T-cell (primary cell): Measurements from ENCODE around the gene MICU1. TPM values are rescaled to one million over a fixed set of nuclear protein-coding genes. Genes with fewer than 3 reads are reported as not detected.
A peak's percentile ranks its signal among the peaks of the same experiment; 100 is the strongest.

Experiments used
- ATAC-seq, 4 experiments: fragments of 200-7000 bp in 3 of 4; fragments of 150-1000 bp in 1 of 4; cut with Tn5 transposase; replicated peaks in 1 of 4; 1 replicate in 3 of 4; 2 replicates in 1 of 4; pipeline ENCODE4 v1.10.0; 2021; ENCODE audit warnings: moderate library complexity in 3 of 4, mild to moderate bottlenecking in 2 of 4, moderate number of reproducible peaks in 1 of 4
- CTCF ChIA-PET, 2 donors: fragments of 300-600 bp; sonication (Branson Sonifier 250); formaldehyde crosslinking; loops; one replicate each; lab custom pipeline; 2022; ENCODE audit warnings: antibody characterized with exemption in 2 of 2; lab: Charles Lee
- POLR2A ChIA-PET, 2 donors: fragments of 300-600 bp; sonication (Branson Sonifier 250); formaldehyde crosslinking; loops; one replicate each; lab custom pipeline; 2022; ENCODE audit warnings: antibody characterized with exemption in 2 of 2; lab: Charles Lee
- DNase-seq, 35 experiments: peaks; one replicate each; pipeline versions ENCODE4 v3.0.0 to v3.0.0-alpha.2; 2013 to 2023
- H3K27ac ChIP-seq: one replicate; pipeline ENCODE4 v1.5.1; 2013; ENCODE audit warnings: low read length
- H3K27me3 ChIP-seq, 2 experiments: replicated peaks in 1 of 2; 1 replicate in 1 of 2; 2 replicates in 1 of 2; pipeline versions ENCODE4 v1.6.1 to v1.7.0; 2013; ENCODE audit warnings: low read length in 1 of 2, mixed read lengths in 1 of 2; ENCODE audit not compliant: control insufficient read depth in 2 of 2, insufficient read depth in 2 of 2; ENCODE audit errors: extremely low read depth in 1 of 2
- H3K36me3 ChIP-seq, 2 donors: 1 replicate in 1 of 2; 2 replicates in 1 of 2; pipeline versions ENCODE4 v1.6.1 to v1.7.0; 2013; ENCODE audit warnings: low read length in 1 of 2; ENCODE audit not compliant: control insufficient read depth in 2 of 2, insufficient read depth in 1 of 2; ENCODE audit errors: extremely low read depth in 1 of 2
- H3K4me1 ChIP-seq, 2 experiments: 1 replicate in 1 of 2; 2 replicates in 1 of 2; pipeline versions ENCODE4 v1.6.1 to v1.7.0; 2013; ENCODE audit warnings: low read length in 2 of 2, mixed read lengths in 1 of 2; ENCODE audit not compliant: insufficient read depth in 2 of 2, control insufficient read depth in 1 of 2; ENCODE audit errors: extremely low read depth in 1 of 2
- H3K4me3 ChIP-seq, 2 donors: 1 replicate in 1 of 2; 2 replicates in 1 of 2; pipeline versions ENCODE4 v1.5.1 to v1.7.0; 2013; ENCODE audit warnings: mild to moderate bottlenecking in 2 of 2, low read length in 1 of 2, moderate library complexity in 1 of 2; ENCODE audit not compliant: control insufficient read depth in 1 of 2; ENCODE audit errors: extremely low read depth in 1 of 2
- H3K9me3 ChIP-seq: 2 replicates; pipeline ENCODE4 v1.7.0; 2013
- H3K27ac Mint-ChIP-seq, 2 donors: one replicate each; pipeline ENCODE4 v1.8.0; 2020 to 2021; ENCODE audit warnings: mild to moderate bottlenecking in 2 of 2, mixed read lengths in 2 of 2
- H3K27me3 Mint-ChIP-seq, 2 donors: one replicate each; pipeline ENCODE4 v1.8.0; 2021 to 2022; ENCODE audit warnings: mixed read lengths in 2 of 2
- H3K36me3 Mint-ChIP-seq: one replicate; pipeline ENCODE4 v1.8.0; 2021; ENCODE audit warnings: mixed read lengths
- H3K4me1 Mint-ChIP-seq, 3 donors: one replicate each; pipeline ENCODE4 v1.8.0; 2020 to 2022; ENCODE audit warnings: mixed read lengths in 3 of 3, mild to moderate bottlenecking in 1 of 3
- H3K4me3 Mint-ChIP-seq, 3 donors: one replicate each; pipeline ENCODE4 v1.8.0; 2020 to 2022; ENCODE audit warnings: mild to moderate bottlenecking in 3 of 3, mixed read lengths in 3 of 3, moderate library complexity in 3 of 3
- H3K9me3 Mint-ChIP-seq, 3 donors: one replicate each; pipeline ENCODE4 v1.8.0; 2020 to 2022; ENCODE audit warnings: mixed read lengths in 3 of 3
- WGBS: methylation state at CpG from one replicate; pipeline ENCODE4 v1.1.5; 2013; ENCODE audit warnings: missing lambda C conversion rate; ENCODE audit not compliant: insufficient coverage; 5-methylcytosine and 5-hydroxymethylcytosine counted together
- total RNA-seq, 35 experiments: library from RNA in 6 of 35; stranded (reverse) in 6 of 35; fragments of 120-200 nt in 1 of 35; gene quantifications; one replicate each; pipeline versions ENCODE4 v1.2.1 to v1.2.4 and lab custom pipeline; 2013 to 2026

MICU1 gene
- total RNA-seq, 5 donors from 2014 or later (not counting 1 experiment from before 2014, with no cell fraction given): 16.9 to 23.3 (median 19.9) TPM

GRCh38 chr10:72331575-72332422 lies 294.1 kb downstream of the MICU1 start:
- H3K9me3 Mint-ChIP-seq: no peaks in the 10 kb centered on the region
- DNase-seq: peak; percentile 65 to 97 (median 94)
- ChIA-PET POLR2A (interaction anchor here (0.5 to 1.5 kb wide), 15 partner anchors 10 to 288 kb away, joined by 3 to 23 read pairs (median 4); partner anchors contain the start of genes ANAPC16 (in 1 of the 2) and DDIT4 (in 1 of the 2)), CTCF (interaction anchor here (0.6 to 1.9 kb wide), 13 partner anchors 11 to 112 kb away, joined by 3 to 25 read pairs (median 4); partner anchors contain the start of gene DDIT4 (in 1 of the 2))
- no peaks in the 10 kb centered on the region for H3K27me3 Mint-ChIP-seq
- Histone ChIP-seq H3K4me1 (peaks cover 81 to 100% of the 10 kb centered on the region in 2 experiments), H3K9me3 (no peaks in the 10 kb centered on the region), H3K36me3 (peaks cover 5 to 7% of the 10 kb centered on the region in 2 donors), H3K27ac (peak overlapping the region; percentile 90), H3K27me3 (peaks cover 0 to 2% of the 10 kb centered on the region in 2 experiments), H3K4me3 (peak overlapping the region; percentile 28 to 42)
- H3K27ac Mint-ChIP-seq: peak overlapping the region; percentile 92 to 95
- no peaks in the 10 kb centered on the region for H3K36me3 Mint-ChIP-seq
- WGBS: 9% methylated on average over 16 of the region's 27 CpGs
- ATAC-seq: peak; percentile 68 to 77 (median 74)
- peak overlapping the region; percentile 64 to 85 (median 72) for H3K4me3 Mint-ChIP-seq
- H3K4me1 Mint-ChIP-seq: peaks cover 89 to 95% (median 93%) of the 10 kb centered on the region in 3 donors

- POLR2A ChIA-PET: interaction anchor here (0.6 to 1.2 kb wide), 4 partner anchors 16 to 78 kb away, joined by 3 to 9 read pairs (median 5); no protein-coding TSS in a partner anchor
- H3K36me3 Mint-ChIP-seq: no peaks in the 10 kb centered on the region
- peaks cover 0 to 2% of the 10 kb centered on the region in 2 experiments for H3K27me3 ChIP-seq
- H3K9me3 ChIP-seq: no peaks in the 10 kb centered on the region
- H3K4me1 Mint-ChIP-seq: peaks cover 79 to 84% (median 81%) of the 10 kb centered on the region in 3 donors
- H3K9me3 Mint-ChIP-seq: no peaks in the 10 kb centered on the region
- DNase-seq (no peak), ATAC-seq (no peak)
- peak overlapping the region in 1 of 3 donors; percentile 85 for H3K4me3 Mint-ChIP-seq
- peaks cover 67 to 89% of the 10 kb centered on the region in 2 experiments for H3K4me1 ChIP-seq
- H3K27me3 Mint-ChIP-seq: no peaks in the 10 kb centered on the region
- H3K27ac ChIP-seq: no peak overlapping the region
- no peaks in the 10 kb centered on the region for H3K36me3 ChIP-seq
- CTCF ChIA-PET: interaction anchor here (0.6 to 1.0 kb wide), 3 partner anchors 9 to 71 kb away, joined by 3 to 5 read pairs (median 3); no protein-coding TSS in a partner anchor
- H3K4me3 ChIP-seq: no peak overlapping the region
- WGBS: 100% methylated on average over 1 of the region's 2 CpGs
- peak overlapping the region; percentile 69 to 95 for H3K27ac Mint-ChIP-seq
Measured at GRCh38 chr10:72330069-72330426, 295.8 kb downstream of the MICU1 start.

GRCh38 chr10:72329290-72330068 lies 296.4 kb downstream of the MICU1 start:
- H3K36me3 ChIP-seq: no peaks in the 10 kb centered on the region
- H3K4me1 Mint-ChIP-seq: peaks cover 78 to 83% (median 81%) of the 10 kb centered on the region in 3 donors
- H3K36me3 Mint-ChIP-seq: no peaks in the 10 kb centered on the region
- no peaks in the 10 kb centered on the region for H3K9me3 Mint-ChIP-seq
- POLR2A ChIA-PET: interaction anchor here in 1 of 2 donors (0.6 to 1.2 kb wide), 2 partner anchors 21 to 32 kb away, joined by 4 to 9 read pairs; no protein-coding TSS in a partner anchor
- H3K27me3 Mint-ChIP-seq: no peaks in the 10 kb centered on the region
- ATAC-seq (no peak), DNase-seq (no peak)
- 94% methylated on average over 9 of the region's 11 CpGs for WGBS
- peak overlapping the region; percentile 69 to 95 for H3K27ac Mint-ChIP-seq
- CTCF ChIA-PET: interaction anchor here (0.6 to 1.0 kb wide), 5 partner anchors 31 to 74 kb away, joined by 3 to 5 read pairs (median 3); no protein-coding TSS in a partner anchor
- peak overlapping the region in 1 of 2 donors; percentile 20 for H3K4me3 ChIP-seq
- no peaks in the 10 kb centered on the region for H3K9me3 ChIP-seq
- H3K27ac ChIP-seq: no peak overlapping the region
- H3K27me3 ChIP-seq: peaks cover 0 to 2% of the 10 kb centered on the region in 2 experiments
- peaks cover 62 to 87% of the 10 kb centered on the region in 2 experiments for H3K4me1 ChIP-seq
- H3K4me3 Mint-ChIP-seq: peak overlapping the region in 1 of 3 donors; percentile 85

- Mint-ChIP-seq H3K9me3 (no peaks in the 10 kb centered on the region), H3K36me3 (no peaks in the 10 kb centered on the region), H3K4me3 (peak overlapping the region in 1 of 3 donors; percentile 94), H3K27me3 (no peaks in the 10 kb centered on the region), H3K4me1 (peaks cover 77 to 82% (median 81%) of the 10 kb centered on the region in 3 donors), H3K27ac (peak overlapping the region in 1 of 2 donors; percentile 95)
- POLR2A ChIA-PET: interaction anchor here in 1 of 2 donors (0.7 kb wide), 1 partner anchor 25 kb away, joined by 3 read pairs; no protein-coding TSS in a partner anchor
- Histone ChIP-seq H3K9me3 (no peaks in the 10 kb centered on the region), H3K4me1 (peaks cover 59 to 83% of the 10 kb centered on the region in 2 experiments), H3K27me3 (peaks cover 0 to 2% of the 10 kb centered on the region in 2 experiments), H3K27ac (peak overlapping the region; percentile 18), H3K36me3 (no peaks in the 10 kb centered on the region), H3K4me3 (peak overlapping the region in 1 of 2 donors; percentile 75)
- DNase-seq (peak in 1 of 35 experiments; percentile 35), ATAC-seq (no peak)
- 100% methylated on average over 1 of the region's 5 CpGs for whole genome bisulfite sequencing
- CTCF ChIA-PET: interaction anchor here in 1 of 2 donors (0.6 kb wide), 2 partner anchors 30 to 73 kb away, joined by 3 to 5 read pairs; no protein-coding TSS in a partner anchor
Measured at GRCh38 chr10:72328829-72329204, 297.1 kb downstream of the MICU1 start.

DNA sequence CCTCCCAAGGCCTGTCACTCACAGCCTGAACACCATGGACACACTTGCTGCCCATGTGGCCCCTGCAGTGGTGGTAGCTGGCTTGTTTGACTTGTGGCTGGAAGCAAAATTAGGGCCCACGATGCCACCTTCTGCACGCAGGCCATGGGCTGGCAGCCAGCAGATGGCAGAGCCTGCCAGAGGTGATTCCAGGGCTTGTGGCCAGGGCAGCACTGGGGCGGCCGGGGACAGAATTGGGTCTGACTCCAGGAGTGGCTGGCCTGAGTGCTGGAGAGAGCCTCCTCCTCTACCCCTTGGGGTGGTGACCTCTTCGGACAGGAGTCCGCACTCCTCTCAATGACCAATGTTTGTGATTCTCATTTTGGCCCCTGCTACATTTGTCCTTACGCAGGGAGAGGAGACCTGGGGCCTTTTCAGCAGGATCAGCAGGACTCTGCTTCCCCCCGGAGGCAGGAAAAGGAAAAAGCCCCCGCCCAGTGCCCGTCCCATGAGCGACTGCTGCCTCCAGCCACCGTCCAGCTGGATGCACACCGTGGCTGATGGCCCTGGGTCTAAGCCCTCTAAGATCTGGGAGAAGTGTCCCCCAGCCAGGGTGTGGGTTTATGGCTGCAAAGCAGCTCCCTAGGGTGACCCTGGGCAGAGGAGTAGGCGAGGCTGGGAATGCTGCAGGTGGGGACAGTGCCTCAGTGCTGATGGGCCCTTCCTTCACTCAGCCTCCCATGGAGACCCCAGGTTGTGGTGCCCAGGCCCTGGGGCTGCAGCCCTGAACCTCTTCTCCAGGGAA lies 297.6 kb downstream of the MICU1 start:
- 78% methylated on average over 11 of the region's 14 CpGs for WGBS

More for the DNA sequence above, 297.6 kb downstream of the MICU1 start:
- Histone ChIP-seq H3K27ac (peak overlapping the region; percentile 18), H3K27me3 (peaks cover 0 to 2% of the 10 kb centered on the region in 2 experiments), H3K4me1 (peaks cover 56 to 83% of the 10 kb centered on the region in 2 experiments), H3K4me3 (peak overlapping the region in 1 of 2 donors; percentile 75), H3K9me3 (no peaks in the 10 kb centered on the region), H3K36me3 (no peaks in the 10 kb centered on the region)
- Mint-ChIP-seq H3K36me3 (no peaks in the 10 kb centered on the region), H3K27ac (peak overlapping the region; percentile 36 to 95), H3K27me3 (no peaks in the 10 kb centered on the region), H3K9me3 (no peaks in the 10 kb centered on the region), H3K4me3 (peak overlapping the region in 1 of 3 donors; percentile 94), H3K4me1 (peaks cover 77 to 81% (median 80%) of the 10 kb centered on the region in 3 donors)
- DNase-seq: no peak
- no peak for ATAC-seq
- ChIA-PET CTCF (interaction anchor here in 1 of 2 donors (0.6 to 0.7 kb wide), 3 partner anchors 47 to 465 kb away, joined by 3 read pairs; no protein-coding TSS in a partner anchor), POLR2A (interaction anchor here in 1 of 2 donors (0.7 kb wide), 1 partner anchor 24 kb away, joined by 3 read pairs; no protein-coding TSS in a partner anchor)
